ENCODE measurements around the gene EGFR. TPM values are rescaled to one million over a fixed set of nuclear protein-coding genes. Genes with fewer than 3 reads are reported as not detected.
A peak's percentile ranks its signal among the peaks of the same experiment; 100 is the strongest.

Gene EGFR
- total RNA-seq, 1 experiment from 2014 or later: 58.2 TPM

DNA sequence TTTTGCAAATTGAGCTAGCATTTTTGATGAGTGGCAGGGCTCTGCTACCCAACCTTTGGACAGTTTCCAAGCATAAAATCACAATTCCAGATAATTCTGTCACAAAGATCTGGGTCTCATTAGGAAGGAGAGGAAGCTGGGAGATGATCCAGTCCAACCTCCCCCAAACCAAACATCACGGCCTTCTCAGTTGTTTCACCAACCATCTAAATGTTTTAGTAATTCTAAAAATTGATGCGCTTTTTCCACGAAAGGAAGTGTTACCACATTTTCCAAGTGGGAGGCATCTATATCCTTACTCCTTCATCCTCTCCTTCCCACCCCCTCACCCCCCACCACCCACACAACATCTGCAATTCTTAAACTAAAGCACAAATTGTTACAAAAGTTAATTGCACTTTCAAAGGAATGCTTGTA, 108.3 kb downstream of the EGFR start:
- no peak for DNase-seq (ENCODE audit: low read depth)

DNA sequence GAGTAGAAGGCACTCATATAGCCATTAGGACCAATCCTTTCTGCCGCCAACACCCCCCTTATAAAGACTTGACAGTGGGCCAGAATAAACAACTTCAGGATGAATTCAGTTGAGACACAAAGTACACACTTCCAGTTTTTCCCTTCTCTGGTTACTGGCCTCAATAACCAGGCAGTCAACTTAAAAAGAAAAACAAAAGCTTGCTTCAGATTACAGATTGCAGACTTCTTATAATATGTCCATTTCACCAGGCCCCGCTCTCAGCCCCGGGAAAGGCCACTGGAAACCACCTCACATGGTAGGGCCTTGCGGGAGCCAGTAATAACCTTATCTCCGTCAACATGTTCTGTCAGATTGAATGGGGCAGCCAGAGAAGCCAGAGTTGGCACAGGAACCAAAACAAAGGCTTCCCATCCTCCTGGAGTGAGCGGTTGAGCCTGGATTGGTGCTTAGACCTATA, 108.8 kb downstream of the EGFR start:
- DNase-seq (ENCODE audit: low read depth): peak; percentile 89

DNA sequence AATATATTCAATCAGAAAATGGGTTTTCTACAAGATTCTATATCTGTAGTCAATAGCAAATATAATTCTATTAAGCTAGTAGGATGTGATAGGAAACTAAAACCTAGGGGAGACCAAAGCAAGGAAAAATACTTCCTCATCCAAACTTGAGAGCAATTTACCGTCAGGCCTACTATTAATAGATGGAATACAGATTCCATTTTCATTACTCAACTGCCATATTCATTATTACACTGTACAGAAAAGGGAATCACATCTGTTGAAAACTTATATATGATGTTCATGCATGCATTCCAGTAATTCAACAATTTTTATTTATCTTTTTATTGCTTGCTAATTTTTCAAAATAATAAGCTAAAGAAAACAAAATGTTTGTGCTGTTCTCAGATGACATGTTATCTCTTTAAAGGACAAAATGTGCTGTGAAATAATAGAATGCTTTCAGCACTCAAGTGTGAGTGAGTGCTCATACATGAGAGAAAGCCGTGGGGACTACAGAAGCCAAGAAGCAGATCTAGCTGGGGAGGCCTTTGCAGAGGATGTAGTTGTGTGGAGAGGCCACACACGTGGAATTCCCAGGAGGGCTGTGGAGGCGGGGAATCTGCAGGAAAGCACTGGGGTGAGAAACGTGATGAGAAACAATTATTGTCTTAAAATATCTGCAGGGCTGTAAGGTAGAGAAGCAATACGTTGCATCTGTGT, 110.0 kb downstream of the EGFR start:
- peak; percentile 63 for DNase-seq (ENCODE audit: low read depth)

DNA sequence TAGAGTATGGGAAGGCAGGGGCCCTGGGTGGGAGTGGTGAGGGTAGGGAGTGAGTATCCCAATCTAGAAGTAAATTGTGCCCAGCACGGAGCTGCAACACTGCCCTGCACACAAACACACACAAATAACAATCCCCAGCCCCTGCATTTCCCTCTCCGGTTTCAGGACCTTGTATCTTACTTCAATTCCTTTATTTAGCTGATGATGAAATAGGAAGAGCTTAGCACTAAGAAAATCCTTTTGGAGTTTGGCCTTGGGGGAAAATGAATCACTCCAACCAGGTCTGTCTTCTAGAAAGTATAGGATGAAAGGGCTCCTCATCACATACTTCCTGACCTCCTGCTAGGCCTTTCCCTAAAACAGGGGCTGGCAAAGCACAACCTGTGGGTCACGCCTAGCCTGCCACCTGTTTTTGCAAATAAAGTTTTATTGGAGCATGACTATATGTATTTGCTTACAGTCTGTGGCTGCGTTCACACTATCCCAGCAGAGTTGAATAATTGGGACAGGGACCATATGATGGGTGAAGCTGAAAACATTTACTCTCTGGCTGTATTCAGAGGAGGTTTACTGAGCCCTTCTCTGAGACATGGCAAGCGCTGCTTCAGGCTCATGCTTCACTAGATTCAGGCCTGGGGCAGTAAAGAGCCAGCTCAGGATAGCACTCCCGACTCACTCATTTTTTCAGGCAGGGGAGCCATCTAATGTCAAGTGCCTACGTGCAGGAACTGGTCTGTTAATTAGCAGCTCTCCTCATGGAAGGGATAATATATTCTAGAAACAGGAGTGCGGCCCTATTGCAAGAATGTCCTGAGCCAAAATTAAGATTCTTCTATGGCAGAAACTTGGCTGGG, 111.0 kb downstream of the EGFR start:
- DNase-seq (ENCODE audit: low read depth): peak; percentile 84

DNA sequence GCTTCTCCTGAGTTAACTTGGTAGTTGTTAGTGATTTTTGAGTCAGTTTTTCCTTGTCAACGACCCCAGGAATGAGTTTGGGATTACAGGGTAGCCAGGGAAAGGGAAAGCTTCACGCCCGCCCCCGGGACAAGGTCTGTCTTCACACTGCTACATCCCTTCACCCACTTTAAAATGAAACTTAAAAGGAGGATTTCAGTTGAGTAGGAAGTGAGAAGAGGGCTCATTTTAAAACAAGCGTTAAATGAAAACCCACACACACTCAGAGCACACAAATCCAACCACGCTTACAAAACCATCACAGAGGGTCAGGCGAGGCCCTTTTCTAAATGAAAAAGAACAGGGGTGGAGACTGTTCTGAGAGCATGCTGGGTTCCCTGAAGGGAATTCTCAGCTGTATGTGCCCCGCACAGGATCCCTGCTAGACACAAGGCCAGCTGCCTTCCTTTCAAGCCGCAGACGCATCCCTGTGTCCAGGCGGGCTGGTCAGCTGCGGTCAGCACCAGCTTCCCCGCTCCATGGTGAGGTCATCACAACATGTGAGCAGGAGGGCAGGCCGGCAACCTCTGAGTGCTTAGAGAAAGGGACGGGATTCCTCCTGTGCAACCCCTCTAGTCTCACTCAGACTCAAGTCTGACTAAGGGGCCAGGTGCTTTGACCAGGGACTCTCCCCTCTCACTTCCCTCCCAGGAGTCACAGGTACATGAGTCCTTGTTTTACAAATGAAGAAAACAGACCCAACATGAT, 111.8 kb downstream of the EGFR start:
- DNase-seq (ENCODE audit: low read depth): peak; percentile 78

DNA sequence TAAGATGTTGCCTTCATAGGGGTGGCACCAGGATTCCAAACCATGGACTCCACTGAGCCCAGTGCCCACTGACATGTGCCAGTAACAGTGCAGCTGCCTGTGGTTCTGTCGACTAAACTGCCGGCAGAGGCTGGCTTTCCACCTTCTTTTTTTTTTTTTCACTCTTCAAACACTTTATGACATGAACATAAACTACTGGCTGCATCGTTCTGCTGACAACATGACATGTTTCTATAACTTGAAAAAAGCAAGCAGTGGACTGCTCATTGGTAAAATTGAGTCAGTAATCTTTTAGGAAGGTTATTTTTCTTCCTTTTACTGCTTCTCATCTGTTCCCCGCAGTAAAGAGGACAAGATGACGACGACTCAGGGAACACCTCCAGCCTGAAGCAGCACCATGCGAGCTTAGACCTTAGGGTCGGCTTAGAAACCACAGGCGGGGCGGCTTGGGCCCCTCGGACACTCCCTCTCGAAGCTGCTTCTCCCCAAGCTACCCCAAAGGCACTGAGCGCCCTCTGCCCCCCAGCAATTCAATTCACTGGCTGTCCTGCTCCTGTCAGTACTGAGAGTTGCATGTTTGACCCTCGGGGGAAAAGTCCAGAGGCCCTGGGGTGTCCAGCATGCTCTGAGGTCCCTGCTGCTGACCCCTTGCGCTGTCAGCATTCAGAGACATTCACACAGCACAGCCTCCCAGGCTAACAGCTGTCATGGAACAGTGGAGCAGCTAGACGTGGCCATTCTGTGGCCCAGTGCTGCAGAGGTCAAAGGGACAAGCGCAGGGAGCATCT, 112.5 kb downstream of the EGFR start:
- no peak for DNase-seq (ENCODE audit: low read depth)

DNA sequence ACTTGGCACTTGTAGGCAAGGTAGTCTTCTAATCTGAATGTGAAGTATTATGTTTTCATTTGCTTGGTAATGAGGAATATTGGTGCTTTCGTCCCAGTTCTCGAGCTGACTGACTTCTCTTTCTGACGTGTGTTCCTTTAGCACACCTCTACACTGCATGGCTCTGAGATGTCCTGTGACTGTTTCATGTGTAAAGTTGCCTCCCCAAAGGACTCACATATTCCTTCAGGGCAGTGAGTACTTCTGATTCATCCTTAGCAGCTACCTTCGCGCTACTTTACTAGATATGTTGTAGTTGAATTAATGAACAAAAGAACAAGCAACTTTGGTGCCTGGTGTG, 113.7 kb downstream of the EGFR start:
- no peak for DNase-seq (ENCODE audit: low read depth)

DNA sequence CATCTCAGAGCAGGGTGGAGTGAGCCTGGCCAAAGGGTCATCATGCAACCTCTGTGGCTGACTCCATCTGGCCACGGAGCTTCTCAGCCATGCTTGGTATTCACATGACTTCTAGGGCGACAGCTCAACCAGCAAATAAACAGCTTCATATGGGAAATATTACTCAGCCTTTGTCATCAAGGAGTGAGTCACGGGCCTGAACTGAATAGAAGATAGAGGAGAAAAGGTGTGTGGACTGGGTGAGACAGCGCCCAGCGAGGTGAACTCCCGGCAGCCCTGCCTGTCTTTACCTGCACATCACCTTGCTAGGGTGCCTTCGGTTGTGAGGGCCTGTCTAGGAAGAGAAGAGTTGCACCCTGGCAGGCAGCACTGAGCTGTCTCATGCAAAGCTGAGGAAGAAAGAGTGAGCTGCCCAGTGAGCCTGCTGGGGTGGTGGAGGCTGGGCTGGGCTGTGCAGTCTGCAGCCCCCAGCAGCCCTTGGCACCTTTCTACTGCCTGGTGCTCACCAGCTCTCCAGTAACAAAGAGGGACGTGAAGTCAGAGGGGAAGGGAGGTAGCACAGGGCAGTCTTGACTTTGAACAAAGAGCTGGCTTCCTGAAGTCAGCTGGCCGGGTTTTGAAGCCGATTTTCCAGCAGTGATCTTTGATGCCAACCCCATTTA, 114.2 kb downstream of the EGFR start:
- peak; percentile 99 for DNase-seq (ENCODE audit: low read depth)

DNA sequence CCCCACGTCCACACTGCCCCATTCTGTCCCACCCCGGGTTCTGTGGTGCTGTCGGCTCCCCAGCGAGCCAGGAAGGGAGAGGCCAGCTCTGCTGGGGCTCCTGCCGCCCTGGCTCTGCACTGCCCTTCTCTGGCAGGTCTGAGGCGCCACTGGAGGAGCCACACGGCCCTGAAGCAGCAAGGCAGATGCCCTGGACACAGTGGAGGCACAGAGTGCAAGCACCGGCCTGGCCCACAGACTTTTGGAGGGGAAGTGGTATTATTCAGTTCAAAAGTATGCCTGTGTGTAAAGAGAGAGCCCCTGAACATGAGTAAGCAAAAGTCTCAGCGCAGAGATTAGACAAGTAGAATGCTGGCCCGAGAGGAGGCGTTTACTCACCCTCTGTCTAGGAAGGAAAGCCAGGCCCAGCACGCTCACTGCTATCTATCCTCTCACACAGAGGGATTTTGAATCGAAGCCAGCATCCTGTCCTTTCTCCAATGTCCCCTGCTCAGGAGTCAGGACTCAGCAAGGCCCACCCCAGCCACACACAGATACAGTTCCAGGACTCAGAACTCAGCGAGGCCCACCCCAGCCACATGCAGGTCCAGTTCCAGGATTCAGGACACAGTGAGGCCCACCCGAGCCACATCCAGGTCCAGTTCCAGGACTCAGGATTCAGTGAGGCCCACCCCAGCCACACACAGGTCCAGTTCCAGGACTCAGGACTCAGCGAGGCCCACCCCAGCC, 115.0 kb downstream of the EGFR start:
- peak; percentile 99 for DNase-seq (ENCODE audit: low read depth)

DNA sequence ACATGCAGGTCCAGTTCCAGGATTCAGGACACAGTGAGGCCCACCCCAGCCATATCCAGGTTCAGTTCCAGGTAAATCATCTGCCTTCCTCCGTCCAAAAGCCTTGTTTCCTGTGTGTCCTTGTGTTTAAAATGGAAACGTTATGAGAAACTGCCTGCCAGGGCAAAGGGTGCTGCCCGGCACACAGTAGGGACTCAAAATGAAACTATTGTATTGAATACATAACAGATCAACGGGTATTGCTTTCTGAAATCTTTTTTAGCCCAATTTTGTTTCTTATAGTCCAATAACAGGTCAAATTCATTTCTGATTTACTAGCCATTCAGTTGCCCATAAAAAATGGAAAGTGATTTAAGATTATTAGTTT, 115.5 kb downstream of the EGFR start:
- no peak for DNase-seq (ENCODE audit: low read depth)

DNA sequence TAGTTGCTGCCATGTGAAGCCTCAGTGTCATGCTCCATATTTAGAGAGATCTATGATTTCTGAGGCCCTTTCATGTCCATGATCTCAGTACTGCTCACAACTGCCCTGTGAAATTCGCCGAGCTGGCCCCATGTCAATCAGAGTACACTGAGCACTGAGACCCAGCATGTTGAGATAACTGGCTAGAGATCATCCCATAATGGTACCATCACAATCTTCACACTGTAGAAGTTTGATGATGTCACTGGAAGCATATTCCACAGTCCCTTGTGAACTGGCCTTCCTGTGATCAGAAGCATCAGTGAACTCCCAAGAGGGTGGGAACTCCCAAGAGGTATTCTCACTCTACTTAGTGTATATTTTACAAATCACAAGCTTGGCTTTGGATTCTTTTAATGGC, 116.0 kb downstream of the EGFR start:
- DNase-seq (ENCODE audit: low read depth): no peak

DNA sequence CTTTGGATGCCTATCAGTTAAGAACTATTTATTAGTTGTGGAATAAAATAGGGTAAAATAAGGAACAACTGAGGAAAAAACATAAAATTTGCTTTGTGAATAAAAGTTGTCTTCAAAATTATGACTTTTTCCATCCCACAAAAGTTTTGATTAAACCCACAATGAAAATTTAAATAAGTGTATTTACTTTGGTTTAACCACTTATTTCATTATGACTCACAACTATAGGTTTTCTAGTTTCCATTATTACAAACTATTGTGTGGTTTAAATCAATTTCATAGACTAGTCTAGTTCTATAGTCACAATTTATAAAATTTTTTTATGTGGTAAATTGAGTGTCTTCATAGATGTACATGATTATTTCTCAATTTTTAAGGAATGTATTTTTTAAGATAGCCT, 116.6 kb downstream of the EGFR start:
- no peak for DNase-seq (ENCODE audit: low read depth)

DNA sequence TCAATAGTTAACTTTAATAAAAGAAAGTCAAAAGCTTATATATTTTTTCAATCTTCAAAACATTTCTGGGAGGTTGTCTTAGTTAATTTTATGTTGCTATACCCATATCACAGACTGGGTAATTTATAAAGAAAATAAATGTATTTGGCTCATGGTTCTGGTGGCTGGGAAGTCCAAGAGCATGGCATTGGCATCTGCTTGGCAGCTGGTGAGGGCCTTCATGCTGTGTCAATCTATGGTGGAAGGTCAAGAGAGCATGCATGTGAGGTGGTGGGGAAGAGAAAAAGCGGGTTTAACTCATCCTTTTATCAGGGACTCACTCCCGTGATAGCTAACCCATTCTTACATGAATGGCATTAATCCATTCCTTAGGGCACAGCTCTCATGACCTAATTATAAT, 119.8 kb downstream of the EGFR start:
- DNase-seq (ENCODE audit: low read depth): no peak

DNA sequence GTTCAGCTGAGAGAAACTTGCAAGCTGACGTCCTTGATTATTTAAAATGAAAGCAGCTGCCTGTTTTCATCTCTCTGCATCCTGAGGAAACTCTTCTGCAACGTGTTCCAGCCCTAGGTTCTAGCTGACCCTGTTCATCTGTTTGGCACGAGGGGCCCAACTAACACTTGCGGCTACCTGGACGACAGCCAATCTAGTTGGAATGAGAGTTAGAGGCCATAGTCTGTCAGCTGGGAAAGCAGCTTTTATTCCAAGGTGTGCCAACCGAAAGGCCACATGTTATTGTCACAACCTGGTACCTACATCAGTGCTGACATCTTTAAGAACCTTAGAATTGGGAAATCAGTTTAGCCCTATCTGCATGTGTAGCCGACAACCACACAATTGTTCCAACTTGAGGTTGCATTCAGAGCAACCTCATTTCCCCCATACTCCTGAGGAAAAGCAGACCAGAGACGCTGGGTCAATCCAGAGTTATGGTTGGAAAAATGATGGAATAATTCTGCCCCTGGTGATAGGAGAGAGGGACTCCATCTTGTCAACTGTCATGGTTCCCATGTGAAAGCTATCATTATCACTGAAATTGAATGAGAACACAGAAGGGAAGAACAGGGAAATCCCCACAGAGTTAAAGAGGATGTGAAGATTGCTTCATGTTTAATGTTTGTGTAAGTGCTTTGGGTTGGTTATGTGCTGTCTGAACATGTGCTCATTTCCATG, 121.6 kb downstream of the EGFR start:
- DNase-seq (ENCODE audit: low read depth): peak; percentile 73

DNA sequence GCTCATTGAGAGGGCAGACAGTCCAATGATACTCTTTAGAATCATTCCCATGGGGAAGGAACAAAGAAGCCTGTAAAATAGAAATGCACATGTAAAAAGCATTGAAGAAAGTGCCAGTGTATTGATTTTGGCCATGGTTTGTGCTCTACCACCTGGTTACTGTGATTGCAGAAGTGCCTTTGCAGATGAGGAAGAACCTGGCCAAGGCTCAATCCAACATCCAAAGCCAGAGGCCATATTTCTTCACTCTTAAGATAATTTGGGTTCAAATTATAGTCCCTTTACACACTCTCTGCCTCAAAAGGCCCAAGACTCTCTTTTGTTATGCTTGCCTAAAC, 122.1 kb downstream of the EGFR start:
- DNase-seq (ENCODE audit: low read depth): no peak

DNA sequence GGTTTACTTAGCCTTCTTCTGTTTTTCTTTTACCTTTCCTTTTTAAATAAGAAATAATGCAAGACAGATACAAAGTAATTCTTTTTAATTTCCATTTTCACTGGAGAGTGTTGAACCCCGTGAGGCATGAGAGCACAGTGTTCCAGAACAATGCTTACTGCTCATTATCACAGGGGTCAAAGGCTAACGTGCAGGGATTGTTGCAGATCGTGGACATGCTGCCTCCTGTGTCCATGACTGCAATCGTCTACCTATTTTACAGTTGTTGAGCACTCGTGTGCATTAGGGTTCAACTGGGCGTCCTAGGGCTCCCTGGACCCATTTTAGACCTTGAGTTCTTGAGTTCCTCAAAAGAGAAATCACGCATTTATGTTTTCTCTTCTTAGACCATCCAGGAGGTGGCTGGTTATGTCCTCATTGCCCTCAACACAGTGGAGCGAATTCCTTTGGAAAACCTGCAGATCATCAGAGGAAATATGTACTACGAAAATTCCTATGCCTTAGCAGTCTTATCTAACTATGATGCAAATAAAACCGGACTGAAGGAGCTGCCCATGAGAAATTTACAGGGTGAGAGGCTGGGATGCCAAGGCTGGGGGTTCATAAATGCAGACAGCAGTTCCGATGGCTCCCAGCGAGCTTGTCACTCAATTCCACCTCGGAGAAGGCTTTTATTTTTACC, 124.2 kb downstream of the EGFR start:
- no peak for DNase-seq (ENCODE audit: low read depth)

DNA sequence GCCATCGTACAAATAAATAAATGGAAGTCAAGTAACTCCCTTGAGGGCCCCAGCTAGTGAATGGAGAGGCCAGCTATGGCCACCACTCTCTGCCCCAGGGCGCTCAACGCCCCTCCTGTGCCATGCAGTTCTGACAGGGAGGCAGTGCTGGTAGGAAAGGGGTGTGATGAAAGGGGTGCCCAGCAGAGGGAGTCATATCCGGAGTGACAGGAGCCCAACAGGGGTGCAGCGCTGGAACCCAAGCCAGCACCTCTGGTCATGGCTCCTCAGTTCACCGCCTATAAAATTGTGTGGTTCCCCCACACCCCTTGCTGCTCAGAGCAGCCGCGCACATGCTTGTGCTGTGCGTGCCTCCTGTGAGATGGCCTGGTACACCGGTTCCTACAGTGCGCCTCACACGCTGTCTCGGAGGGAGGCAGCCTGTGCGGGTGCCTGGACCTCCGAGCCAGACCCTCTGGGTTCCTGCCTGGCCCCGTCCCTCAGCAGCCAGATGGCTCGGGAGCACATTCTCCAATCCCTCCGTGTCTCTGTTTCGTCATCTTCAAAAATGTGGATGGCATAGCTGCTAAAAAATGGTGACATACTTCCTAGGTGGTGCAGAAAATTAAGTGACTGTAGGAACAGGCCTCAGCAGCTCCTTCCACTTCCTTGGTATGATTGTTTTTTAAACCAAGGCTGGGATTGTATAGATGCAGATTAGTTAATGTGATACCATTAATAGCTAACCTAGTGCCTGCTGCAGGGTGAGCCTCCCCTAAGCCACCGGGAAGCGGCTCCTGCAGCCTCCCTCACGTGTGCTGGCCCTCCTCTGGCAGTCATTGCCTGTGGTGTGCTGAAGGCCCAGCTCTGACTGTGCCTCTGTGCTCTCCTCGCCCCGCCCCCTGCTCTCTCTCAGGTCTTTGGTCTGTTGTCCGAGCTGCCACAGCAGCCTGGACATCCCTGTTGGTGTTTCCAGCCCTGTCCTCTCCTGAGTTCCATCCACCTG, 125.8 kb downstream of the EGFR start:
- DNase-seq (ENCODE audit: low read depth): peak; percentile 48

DNA sequence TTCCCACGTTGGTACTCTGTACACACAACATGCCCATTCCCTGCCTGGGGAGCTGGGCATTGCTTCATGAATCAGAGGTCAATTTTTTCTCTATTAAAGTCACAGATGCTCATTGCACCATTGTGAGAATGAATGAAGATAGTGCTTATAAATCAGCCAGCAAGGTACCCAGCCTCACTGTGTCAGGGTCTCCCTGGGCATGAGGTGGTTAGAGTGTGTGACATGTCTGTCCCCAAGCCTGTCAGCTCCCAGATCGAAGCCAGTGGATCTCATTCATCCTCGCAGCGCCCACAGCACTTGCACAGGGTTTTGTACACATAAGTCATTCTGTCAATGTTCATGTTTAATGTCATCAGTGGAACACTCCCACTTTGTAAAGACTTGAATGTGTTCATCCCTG, 126.8 kb downstream of the EGFR start:
- DNase-seq (ENCODE audit: low read depth): no peak
